ENCODE data around the gene SLC44A3. TPM values are rescaled to one million over a fixed set of nuclear protein-coding genes. Genes with fewer than 3 reads are reported as not detected.
"Not testable (repeated sequence)": the region's sequence is repeated elsewhere in the genome, so short reads cannot be mapped to it uniquely, and the experiment has no call there.

Gene SLC44A3
- polyA plus RNA-seq, 12 donors: 3.3 to 16.2 (median 4.6) TPM; not detected in 1

DNA sequence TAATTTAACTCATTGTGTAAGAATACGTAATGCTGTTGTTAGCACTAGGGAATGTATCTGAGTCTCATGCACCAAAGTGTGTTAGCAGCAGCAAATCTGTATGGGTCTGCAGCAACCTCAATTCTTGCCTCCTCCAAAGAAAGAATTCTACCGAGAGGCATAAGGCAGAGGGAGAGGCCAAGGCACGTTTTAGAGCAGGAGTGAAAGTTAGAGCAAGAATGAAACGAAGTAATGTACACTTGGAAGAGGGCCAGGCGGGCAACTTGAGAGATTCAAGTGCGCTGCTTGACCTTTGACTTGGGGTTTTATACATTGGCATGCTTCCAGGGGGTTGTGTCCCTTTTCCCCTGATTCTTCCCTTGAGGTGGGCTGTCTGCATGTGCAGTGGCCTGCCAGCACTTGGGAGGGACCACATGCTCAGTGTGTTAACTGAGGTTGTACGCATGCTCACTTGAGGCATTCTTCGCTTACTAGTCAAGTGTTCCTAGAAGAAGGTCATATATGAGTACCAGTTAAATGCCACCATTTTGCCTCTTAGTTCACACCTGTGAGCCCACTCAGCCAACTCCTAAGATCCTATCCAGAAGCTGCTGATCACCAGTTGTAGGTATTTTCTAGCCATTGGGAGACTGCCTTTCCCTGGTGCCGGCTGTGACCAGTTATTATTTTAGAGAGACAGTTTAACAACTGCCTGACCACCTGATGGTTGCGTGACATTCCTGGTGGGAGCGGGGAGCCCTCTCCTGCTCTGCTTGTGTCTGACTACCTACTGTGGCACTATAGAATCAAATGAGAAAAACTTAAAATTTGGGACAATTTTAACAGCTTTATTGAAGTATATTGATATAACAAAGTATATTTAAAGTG, 109.4 kb downstream of the SLC44A3 start:
- no peak for DNase-seq

DNA sequence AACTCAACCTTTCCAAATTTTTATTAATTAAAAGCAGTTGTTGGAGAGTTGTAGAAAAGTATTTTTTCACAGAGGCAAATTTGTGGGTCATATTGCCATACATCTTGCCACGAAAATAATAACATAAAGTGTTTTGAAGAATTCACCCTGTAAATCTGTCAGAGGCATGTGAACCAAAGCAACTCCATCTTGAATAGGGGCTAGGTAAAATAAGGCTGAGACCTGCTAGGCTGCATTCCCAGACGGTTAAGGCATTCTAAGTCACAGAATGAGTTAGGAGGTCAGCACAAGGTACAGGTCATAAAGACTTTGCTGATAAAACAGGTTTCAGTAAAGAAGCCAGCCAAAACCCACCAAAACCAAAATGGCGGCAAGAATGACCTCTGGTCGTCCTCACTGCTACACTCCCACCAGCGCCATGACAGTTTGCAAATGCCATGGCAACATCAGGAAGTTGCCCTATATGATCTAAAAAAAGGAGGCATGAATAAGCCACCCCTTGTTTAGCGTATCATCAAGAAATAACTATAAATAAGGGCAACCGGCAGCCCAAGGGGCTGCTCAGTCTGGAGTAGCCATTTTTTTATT, 111.2 kb downstream of the SLC44A3 start:
- no peak for DNase-seq

DNA sequence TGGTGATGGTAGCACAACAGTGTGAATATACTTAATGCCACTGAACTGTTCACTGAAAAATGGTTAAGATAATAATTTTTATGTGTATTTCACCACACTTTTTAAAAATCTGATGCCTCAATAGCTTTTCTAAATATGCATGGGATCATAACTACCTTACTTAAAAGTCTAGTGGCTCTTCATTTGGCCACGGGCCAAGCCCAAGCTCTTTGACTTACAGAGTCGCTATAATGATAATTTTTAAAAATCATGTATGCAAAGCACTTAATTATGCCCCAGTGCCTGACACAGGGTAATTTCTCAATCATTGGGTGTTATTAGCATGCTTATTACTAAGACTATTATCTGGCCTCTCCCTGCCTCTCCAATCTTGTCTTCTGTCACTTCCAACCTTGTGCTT, 114.4 kb downstream of the SLC44A3 start:
- no peak for DNase-seq

DNA sequence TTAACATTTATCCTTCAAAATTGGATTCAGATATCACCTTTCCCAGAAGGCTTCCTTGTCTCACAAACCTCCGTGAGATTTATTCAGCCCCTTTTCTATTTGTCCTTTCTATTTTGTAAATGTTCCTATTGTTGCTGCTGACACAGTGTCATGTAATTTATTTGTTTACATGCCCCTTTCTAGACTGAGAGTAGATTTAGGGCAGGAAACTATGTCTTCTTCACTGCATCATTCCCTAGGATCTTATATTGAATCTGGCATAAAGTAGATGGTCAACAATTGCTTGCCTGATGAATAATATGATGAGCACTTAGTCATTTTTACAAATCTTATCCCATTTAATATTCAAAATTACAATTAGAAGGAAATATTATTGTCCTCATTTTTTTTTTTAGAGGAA, 114.9 kb downstream of the SLC44A3 start:
- no peak for DNase-seq

DNA sequence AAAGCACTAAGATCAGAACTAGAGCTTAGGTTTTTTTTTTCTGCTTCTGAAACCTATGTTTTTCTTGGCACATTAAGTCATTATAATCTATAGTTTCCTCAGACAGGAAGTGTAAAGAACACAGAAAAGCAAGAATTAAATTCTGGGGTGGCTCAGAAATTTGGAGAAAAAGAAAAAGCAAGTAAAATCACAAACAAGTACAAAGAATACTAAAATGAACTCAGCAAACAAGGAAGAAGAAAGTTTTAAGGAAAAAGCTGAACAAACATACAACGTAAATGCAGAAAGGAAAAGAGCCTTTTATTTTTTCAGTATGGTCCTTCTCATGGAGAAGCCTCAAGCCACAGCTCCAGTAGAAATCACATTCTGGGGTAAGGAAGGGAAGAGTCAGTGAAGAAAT, 115.3 kb downstream of the SLC44A3 start:
- no peak for DNase-seq

DNA sequence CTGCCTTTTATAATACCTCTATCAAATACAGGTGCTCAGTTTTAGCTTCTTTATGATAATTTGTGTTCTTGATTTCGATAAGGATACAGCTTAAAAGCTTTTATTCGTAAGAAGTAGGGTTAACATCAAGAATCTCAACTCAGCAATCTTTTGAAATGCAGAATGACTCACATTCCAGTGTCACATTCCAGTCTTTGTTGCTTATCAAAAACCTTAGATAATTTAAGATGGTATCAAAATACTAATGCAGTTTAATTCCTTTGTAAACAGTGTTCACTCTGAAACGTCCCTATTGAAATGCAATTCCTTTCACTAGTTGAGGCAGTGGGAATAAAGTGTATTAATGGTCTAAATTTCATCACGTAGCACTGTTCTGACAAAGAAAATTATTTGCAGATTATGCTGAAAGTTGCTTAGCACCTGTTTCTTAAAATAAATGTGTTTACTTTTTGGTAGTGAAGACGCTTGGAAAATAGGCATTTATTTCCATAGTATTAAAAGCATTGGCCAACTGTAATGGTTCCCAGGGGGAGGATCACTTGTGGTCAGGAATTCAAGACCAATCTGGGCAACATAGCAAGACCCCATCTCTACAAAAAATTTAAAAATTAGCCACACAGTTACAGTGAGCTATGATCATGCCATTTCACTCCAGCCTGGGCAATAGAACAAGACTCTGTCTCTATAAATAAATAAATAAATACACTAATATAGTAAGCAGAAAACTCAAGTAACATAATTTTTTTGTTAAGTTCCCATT, 116.9 kb downstream of the SLC44A3 start:
- no peak for DNase-seq

DNA sequence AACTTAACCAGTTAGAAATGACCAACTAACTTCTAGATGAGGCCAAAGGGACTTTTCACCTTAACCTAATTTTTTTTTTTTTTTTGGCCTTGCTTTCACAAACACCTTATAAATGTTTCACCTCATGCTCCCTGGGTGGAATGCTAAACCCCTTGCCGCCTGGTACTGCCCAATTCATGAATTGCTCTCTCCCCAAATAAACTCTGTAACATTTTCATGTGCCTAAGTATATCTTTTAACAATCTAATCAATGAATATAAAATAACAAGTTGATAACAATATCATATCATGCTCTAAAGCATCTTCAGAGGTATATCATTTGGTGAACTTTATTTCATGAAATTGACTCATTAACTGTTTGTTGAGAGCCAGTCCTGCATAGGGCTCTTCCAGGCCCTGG, 117.7 kb downstream of the SLC44A3 start:
- DNase-seq: no peak

DNA sequence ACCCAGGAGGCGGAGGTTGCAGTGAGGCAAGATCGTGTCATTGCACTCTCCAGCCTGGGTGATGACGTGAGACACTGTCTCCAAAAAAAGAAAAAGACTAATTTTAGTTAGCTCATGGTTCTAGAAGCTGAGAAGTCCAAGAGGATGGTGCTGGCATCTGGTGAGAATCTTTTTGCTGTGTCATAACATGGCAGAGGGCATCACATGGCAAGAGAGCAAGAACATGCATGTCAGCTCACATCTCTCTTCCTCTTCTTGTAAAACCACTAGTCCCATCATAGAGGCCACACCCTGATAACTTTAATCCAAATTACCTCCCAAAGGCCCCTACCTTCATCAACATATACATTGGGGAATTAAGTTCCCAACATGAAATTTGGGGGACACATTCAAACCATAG, 120.6 kb downstream of the SLC44A3 start:
- no peak for DNase-seq

DNA sequence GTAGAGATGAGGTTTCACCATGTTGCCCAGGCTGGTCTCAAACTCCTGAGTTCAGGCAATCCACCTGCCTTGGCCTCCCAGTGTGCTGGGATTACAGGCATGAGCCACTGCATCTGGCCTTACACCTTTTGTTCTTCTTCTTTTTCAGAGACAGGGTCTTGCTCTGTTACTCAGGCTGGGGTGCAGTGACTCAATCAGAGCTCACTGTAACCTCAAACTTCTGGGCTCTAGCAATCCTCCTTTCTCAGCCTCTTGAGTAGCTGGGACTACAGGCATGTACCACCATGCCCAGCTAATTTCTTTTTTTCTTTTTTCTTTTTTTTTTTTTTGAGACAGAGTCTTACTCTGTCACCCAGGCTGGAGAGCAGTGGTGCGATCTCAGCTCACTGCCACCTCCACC, 121.3 kb downstream of the SLC44A3 start:
- not testable (repeated sequence) for DNase-seq

DNA sequence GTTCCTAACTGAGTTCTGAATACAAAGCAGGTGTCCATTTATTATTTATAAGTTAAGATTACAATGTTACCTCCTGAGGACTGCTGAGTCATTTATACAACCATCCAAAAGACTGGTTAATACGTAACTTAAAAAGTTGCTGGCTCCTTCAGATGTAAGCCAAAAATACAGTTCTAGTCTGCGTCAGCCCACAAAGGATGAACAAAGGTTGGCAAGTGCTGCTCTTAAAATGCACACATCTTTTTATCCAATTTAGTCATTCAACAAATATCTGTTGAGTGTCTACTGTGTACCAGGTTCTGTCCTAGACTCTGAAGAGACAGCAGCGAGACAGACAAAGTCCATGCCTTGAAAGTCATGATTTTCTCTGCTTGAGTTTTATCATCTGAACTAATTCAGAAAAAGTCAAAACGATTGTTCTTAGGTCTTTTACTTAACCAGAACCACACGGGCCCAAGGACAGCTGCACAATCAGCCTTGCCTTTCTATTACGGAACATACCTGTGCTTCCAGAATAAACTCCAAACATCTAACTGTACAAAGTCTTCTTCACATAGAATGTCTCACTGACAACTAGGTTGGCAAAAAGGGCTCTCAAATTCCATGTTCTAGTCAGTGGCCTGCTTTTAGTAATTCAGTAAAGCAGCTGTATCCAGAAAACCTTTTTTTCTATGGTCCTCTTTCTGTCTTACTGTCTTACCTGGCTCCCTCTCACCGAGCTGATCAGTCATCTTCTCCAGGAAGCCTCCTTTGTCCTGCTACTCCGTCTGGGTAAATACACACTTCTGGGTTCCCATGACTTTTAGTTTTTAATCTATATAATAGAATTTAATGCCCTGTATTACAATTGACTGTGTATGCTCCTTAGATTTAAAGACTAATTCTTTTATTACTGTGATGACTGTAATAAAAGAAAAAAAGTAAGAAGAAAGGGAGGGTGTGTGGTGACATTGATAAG, 122.3 kb downstream of the SLC44A3 start:
- DNase-seq: no peak

Other genes with a start within 250 kb of the SLC44A3 start
- gene CNN3, start 106.8 kb downstream of the SLC44A3 start, polyA plus RNA-seq (ENCODE audit: insufficient read length in 12 of 12): 100 to 1,000 TPM; 320 to 762 (median 450) TPM